Measurements from ENCODE around the gene PAM.

Gene PAM

DNA sequence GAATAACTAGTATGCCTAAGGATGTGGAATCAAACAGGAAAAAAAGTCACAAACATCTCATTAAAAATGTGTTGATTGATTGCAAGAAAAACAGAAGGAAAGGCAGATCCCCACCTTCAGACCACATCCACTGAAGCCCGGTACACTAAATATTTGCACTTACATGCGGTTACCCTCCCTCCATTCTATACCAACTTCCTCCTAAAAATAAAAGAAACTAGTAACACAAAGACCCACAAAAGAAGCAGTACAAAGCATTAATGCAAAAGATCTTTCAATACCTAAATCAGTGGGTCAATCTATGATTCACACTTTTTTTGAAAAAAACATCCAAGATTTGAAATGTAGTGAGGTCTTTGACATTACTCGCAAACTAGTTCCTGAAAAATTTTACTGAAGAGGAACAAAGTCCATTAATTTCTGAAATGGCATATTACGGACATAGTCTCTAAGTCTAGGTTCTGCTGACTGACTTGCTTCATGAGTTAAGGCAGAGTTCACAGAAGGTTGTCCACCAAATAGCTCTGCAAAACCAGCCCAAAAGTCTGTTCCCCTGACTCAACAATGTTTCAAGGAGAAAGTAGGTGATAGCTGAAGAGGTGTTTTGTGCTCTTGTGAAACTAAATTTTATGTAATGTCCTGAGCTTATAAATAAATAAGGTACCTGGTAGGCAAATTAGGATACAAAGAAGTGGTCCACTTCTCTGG, 100.7 kb downstream of the PAM start:
- in situ Hi-C loops (cut with MboI; ENCODE audit: low sequenced_read_pairs): no loop called here

DNA sequence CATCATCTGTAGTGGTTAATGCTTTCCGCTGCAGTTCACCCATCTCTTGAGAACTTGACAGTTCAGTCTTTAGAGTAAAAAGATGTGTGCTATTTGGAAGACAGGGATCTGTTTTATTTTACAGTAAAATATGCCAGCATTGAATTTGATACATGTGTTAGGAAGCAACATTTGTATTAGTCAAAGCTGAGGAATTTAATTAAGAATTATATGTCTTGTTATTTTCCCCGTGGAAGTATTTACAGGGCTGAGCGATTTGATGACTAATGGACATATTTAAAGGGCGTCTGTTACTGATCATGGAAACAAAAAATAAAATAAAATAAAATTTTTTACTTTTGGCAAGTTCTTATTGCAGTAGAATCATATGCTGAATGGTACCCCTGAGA, 101.3 kb downstream of the PAM start:
- in situ Hi-C loops (cut with MboI; ENCODE audit: low sequenced_read_pairs): no loop called here

DNA sequence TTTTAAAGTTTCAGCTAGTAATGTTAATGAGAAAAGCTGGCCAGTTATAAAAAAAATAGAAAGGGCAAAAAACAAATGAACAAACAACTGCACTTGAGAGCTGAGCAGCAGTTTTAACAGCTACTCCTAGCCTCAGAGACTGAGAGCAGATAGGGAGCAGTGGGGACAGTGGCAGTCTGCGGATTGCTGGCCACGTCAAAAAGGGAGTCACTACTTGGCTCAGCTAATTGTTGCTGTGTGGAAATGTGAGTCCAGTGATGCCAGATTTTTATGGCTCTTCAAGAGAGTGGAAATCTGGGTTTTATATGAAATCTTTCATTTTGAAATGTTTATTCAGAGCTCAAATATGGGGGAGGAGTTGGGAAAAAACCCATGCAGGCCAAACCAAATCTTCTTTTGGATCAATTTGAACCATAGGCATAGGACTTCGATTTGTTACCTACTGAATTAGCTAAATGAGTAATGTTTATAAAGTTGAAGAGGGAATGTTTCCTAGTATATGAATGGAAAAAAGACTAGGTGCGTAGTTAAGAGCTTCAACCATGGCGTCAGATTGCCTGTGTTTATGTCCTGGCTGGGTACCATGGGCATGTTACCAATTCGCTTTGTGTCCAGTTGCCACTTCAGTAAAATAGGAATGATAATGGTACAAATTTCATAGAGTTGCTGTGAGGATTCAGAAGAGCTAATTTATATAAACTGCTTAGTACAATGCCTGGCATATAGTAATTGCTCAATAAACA, 102.1 kb downstream of the PAM start:
- in situ Hi-C loops (cut with MboI; ENCODE audit: low sequenced_read_pairs): no loop called here

DNA sequence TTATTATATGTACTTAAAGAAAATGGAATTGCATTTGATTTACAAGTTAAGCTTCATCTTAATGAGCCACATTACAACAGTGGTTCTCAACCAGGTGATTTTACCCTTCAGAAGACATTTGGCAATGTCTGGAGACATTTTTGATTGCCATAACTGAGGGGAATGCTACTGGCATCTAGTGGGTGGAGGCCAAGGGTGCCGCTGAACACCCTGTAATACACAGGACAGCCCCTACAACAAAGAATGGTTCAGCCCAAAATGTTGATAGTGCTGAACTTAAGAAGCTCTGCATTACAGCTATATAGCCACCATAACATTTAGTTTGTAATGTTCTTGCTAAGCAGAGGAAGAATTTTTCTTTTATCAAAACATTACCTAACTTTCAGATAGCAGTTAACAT, 103.1 kb downstream of the PAM start:
- in situ Hi-C loops (cut with MboI; ENCODE audit: low sequenced_read_pairs): no loop called here

GRCh38 chr5:102858808-102859207, 103.7 kb downstream of the PAM start:
- in situ Hi-C loops (cut with MboI; ENCODE audit: low sequenced_read_pairs): no loop called here

DNA sequence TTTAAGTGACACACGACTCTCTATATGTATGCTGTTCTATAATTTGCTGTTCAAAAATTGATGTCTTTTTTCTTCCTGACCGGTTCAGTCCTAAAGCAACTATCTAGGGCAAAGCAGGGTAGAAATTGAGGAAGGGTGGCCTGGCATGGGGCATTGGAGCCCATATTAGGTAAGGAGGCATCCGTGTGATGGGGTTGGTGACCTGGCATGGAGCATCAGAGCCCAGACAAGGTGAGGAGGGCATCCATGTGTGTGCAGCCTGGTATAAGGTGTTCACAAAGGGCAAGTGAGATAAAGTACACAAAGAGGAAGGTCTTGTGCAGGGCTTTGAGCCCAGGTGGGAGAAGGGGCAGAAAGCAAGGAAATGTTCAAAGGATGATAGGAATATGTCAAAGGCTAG, 104.9 kb downstream of the PAM start:
- in situ Hi-C loops (cut with MboI; ENCODE audit: low sequenced_read_pairs): no loop called here

- in situ Hi-C loops (cut with MboI; ENCODE audit: low sequenced_read_pairs): no loop called here
Measured at GRCh38 chr5:102863058-102863457, 108.0 kb downstream of the PAM start.

DNA sequence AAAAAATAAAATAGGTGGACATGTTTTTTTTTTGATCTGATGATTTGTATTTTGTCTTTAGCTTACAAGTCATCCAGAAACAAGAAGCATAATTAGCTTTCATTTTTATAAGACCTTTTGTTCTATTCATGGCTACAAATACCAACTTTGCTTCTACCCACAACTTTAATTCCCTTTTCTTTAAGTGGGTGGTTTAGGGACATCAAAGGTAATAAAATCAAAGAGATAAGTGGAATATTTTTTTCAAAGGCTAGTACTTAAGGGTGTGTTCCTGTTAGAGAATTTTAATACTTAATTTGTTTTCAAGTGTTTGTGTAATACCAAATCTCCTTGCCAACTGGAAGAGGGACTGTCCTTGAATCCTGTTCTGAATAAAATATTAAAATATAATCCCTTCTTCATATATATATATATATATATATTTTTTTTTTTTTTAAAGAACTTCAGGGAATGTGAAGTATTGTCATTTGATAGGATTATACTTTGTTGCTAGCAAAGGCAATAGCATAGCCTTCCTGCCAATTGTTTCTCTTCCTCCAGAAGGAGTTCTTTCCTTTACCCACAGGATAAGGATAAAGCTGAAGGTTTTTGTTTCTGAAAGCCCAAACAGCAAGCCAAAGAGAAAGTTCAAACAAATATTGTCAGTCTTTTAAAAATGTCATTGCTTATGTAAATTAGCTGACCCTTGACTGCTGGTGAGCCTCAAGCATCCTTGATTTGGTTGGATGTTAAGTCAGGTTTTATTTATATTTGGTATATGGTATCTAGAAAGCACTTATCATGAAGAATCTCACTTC, 108.9 kb downstream of the PAM start:
- in situ Hi-C loops (cut with MboI; ENCODE audit: low sequenced_read_pairs): no loop called here

DNA sequence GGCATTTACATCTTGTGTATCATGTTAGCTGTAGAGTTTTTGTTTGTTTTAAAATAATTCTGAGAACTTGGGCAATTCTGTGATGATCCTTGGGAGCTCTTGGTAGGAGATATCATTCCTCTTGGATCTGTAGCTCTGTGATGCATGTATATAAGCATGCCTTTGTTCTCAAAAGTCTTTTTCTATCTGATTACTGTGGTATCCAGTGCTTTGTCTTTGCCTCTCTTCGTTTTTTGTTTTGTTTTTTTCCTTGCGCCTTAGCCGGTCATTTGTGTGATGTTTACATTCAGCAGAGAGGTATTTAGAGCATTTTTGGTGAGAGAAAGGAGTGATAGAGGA, 110.0 kb downstream of the PAM start:
- in situ Hi-C loops (cut with MboI; ENCODE audit: low sequenced_read_pairs): no loop called here

DNA sequence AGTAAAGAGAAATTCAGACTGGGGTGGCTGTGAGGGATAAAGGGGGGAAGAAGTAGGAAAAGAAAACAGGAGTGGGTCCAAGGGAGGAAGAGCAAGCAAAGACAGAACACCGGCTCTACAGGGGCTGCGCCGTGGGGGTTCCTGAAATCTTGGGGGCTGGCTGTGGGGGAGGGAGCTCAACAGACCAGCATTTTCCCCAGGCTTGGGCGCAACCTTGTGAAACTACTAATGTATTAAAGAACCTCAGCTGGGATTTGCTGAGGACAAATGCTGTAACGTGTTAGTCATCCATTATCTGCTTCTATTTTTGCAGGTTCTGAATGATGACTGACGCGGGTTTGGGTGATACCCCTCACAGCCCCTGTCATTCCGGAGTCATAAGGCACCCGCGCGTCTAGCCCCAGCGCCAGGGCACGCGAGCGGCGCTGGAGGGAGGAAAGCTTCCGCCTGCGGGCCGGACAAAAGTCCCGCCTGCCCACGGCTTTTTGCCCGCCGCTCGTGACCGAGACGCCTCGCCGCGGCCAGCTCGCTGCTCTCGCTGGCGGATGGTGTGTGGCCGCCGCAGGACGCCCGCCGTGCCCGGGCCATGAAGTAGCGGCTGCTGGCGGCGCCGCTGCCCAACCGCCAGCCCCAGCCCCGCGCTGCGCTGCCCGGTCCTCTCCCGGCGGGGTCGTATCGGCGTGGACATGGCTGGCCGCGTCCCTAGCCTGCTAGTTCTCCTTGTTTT, 110.6 kb downstream of the PAM start:
- in situ Hi-C loops (cut with MboI; ENCODE audit: low sequenced_read_pairs): no loop called here

DNA sequence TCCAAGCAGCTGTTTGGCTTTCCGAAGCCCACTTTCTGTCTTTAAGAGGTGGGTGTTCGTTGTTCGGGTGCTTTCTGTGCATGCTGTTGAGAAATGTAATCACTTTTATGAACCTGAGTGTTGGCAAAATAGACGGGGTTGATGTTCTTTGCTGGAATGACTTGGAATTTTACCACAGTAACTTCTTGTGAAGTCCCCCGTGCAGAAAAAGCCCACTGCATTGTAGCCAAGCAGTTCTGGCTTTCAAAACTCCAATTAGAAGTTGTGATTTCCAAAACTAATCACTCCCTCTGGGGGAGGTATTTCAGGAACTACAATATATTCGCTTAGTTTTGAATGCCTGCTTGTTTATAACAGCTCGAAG, 111.1 kb downstream of the PAM start:
- in situ Hi-C loops (cut with MboI; ENCODE audit: low sequenced_read_pairs): no loop called here

DNA sequence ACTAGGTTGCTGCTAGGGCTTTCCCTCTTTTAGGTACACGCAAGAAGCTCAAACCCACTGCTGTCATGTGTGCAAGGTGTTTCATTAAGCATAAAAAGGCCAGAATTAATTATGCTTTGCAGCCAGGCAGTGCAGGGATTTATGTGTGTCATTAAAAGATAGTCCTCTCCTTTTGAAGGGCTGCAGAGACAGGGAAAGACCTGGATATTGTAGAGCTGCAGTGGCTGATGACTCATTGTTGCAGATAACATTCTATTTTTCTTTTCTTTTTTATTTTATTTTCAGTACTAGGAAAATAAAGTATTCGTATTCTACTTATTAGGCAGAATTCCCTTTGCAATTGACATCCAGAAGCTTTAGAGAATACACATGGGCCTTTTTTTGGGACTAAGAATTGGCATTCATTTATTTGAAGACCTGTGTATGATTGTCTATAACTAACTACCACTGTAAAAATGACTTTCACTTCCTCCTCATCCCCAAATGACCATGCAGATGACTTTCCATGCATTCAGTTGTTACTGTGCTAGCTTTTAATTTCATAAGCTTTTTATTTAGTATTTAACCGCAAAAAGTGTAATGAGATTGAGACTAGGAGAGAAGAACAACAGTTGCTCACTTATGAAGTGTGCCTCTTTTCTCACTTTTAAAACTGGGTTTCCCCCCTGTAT, 113.0 kb downstream of the PAM start:
- in situ Hi-C loops (cut with MboI; ENCODE audit: low sequenced_read_pairs): no loop called here

DNA sequence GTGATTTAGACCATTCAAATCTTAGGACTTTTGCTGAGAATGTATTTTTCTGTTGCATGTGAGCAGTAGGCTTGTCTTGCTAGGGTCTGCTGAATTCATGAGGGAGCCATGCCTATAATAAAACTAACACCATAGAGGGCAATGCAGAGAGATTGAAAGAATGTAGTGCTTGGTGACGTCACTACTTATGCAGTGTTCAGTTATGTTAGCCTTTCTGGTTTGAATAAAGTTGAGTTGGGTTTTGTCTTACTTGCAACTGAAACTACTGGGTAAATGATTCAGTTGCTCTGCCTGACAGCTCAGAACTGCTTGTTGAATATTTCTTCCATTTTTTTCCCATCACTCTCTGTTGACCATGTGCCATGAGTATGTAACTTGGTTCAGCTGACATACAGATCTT, 114.1 kb downstream of the PAM start:
- in situ Hi-C loops (cut with MboI; ENCODE audit: low sequenced_read_pairs): no loop called here

- in situ Hi-C loops (cut with MboI; ENCODE audit: low sequenced_read_pairs): no loop called here
Measured at GRCh38 chr5:102873379-102873932, 118.4 kb downstream of the PAM start.

GRCh38 chr5:102874054-102874453, 118.9 kb downstream of the PAM start:
- in situ Hi-C loops (cut with MboI; ENCODE audit: low sequenced_read_pairs): no loop called here

- in situ Hi-C loops (cut with MboI; ENCODE audit: low sequenced_read_pairs): no loop called here
Measured at GRCh38 chr5:102875721-102876123, 120.6 kb downstream of the PAM start.

GRCh38 chr5:102876610-102877009, 121.5 kb downstream of the PAM start:
- in situ Hi-C loops (cut with MboI; ENCODE audit: low sequenced_read_pairs): no loop called here

DNA sequence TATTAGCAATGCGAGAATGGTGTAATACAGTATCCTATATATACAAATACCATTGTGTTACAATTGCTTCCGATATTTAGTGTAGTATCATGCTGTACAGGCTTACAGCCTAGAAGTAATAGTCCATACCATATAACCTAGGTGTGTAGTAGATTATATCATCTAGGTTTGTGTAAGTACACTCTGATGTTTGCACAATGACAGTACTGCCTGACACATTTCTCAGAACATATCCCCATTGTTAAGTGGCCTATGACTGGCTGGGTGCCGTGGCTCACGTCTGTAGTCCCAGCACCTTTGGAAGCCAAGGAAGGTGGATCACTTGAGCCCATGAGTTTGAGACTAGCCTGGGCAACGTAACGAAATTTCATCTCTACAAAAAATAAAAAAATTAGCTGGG, 124.6 kb downstream of the PAM start:
- in situ Hi-C loops (cut with MboI; ENCODE audit: low sequenced_read_pairs): no loop called here

DNA sequence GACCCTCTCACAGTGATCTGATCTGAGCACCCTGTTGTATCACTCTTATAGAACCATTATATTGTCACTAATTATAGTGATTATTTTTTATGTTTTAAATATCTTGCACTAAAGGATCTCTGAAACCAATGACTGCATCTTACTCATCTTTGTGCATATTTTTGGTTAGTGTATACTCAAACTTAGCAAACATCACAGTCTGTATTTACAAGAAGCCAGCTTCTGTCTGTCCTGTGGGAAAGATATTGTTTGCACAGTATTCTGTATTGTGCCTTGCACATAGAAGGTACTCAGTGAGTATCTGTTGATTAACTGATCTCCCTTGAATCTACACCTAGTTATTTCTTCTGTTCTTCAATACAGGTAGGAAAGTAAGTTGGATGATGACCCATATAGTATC, 131.5 kb downstream of the PAM start:
- in situ Hi-C loops (cut with MboI; ENCODE audit: low sequenced_read_pairs): no loop called here

DNA sequence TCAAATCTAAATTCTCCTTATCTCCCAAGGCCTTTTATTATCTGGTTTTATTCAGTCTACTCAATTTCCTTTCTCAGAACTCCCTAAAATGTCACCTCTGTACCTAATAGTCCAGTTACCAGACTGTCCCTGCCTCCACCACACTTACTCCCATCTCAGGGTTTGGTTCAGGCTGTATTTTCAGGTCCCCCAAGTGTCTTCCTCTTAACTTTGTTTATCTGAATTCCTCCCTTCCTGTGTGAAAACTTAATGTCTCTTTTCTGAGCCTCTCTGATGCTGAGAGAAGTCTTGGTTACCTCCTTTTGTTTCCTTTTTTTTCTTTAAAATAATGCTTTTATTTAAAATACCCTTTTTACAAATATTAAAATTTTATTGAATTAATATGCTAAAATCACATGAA, 133.4 kb downstream of the PAM start:
- in situ Hi-C loops (cut with MboI; ENCODE audit: low sequenced_read_pairs): no loop called here

GRCh38 chr5:102889033-102889432, 133.9 kb downstream of the PAM start:
- in situ Hi-C loops (cut with MboI; ENCODE audit: low sequenced_read_pairs): no loop called here
